Peyer's patch (tissue), 4 donors: ENCODE measurements around the gene PGS1. TPM values are rescaled to one million over a fixed set of nuclear protein-coding genes. Genes with fewer than 3 reads are reported as not detected.

Source experiments
- DNase-seq, 3 donors: peaks; one replicate each; pipeline ENCODE4 v3.0.0-alpha.2; 2017 to 2019
- H3K27ac ChIP-seq, 4 donors: fragments of 200-600 bp; sonication (generic); one replicate each; pipeline ENCODE4 v1.5.1; 2016 to 2019
- H3K27me3 ChIP-seq, 2 donors: fragments of 200-600 bp; sonication (generic); one replicate each; pipeline ENCODE4 v1.5.1; 2019
- H3K36me3 ChIP-seq, 3 donors: fragments of 200-600 bp; sonication (generic); one replicate each; pipeline ENCODE4 v1.5.1; 2016 to 2019
- H3K4me1 ChIP-seq, 4 donors: fragments of 200-600 bp; sonication (generic); one replicate each; pipeline ENCODE4 v1.5.1; 2016 to 2019
- H3K4me3 ChIP-seq, 4 donors: fragments of 200-600 bp; sonication (generic); 1 replicate in 3 of 4; 2 replicates in 1 of 4; pipeline ENCODE4 v1.5.1; 2016 to 2019; ENCODE audit warnings: mild to moderate bottlenecking in 1 of 4
- H3K9me3 ChIP-seq, 4 donors: fragments of 200-600 bp; sonication (generic); one replicate each; pipeline ENCODE4 v1.5.1; 2016 to 2019; ENCODE audit warnings: mild to moderate bottlenecking in 1 of 4
- POLR2A ChIP-seq, 2 donors: fragments of 450-650 bp; IDR thresholded peaks; one replicate each; pipeline ENCODE4 v1.5.1; 2017; ENCODE audit warnings: antibody characterized with exemption in 2 of 2, mild to moderate bottlenecking in 2 of 2, moderate library complexity in 2 of 2
- total RNA-seq, 4 donors: library from RNA; depleted of rRNA; stranded (reverse); fragments of >200 nt; gene quantifications; one replicate each; pipeline ENCODE4 v1.1.0, GENCODE V29; 2016
- TF ChIP-seq, protein P1 (sequence below), 6 experiments: fragments of 450-650 bp in 4 of 6; fragments of 200-600 bp in 2 of 6; sonication (generic) in 1 of 6; IDR thresholded peaks; one replicate each; pipeline ENCODE4 v1.5.1; 2017 to 2019; ENCODE audit warnings: antibody characterized with exemption in 6 of 6, mild to moderate bottlenecking in 3 of 6, moderate library complexity in 1 of 6

Gene PGS1
- total RNA-seq, 4 donors from 2014 or later: 32.4 to 149 (median 116) TPM

DNA sequence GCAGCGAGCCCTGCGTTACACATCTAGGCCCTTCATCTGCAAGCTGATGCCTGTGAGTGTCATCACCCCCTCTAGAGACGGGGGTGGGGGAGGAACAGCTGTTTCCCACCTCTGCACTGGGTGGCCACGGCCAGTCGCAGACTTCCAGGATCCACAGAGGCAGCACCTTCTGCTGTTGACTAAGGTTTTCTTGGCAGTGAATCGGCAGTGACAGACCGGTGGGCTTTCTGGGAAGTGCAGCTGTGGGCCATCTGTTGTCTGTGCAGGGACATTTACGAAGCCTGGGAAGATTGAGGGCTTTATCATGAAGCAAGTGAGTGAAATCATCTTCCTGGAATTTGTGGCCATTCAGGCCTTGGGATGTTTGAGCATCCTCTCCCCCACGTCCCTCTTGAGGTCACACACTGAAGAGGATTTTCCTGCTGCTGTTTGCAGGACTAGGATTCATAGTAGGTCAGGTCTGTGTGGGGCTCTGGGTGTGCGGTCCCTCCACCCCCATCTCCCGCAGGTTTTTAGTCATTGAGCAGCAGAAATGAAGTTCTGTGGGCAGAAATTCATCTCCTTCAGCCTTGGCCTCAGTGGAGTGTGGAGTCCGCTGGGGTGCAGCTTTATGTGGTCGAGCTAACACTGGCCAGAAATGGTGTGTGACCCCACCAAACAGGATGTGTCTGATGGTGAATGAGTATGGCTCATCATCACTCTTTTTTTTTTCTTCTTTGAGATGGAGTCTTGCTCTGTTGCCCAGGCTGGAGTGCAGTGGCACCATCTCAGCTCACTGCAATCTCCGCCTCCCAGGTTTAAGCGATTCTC, 12.0 kb downstream of the PGS1 start:
- TF ChIP-seq POLR2A (IDR thresholded peaks at IDR 0.05): no peak
- TF ChIP-seq, protein P1, sequence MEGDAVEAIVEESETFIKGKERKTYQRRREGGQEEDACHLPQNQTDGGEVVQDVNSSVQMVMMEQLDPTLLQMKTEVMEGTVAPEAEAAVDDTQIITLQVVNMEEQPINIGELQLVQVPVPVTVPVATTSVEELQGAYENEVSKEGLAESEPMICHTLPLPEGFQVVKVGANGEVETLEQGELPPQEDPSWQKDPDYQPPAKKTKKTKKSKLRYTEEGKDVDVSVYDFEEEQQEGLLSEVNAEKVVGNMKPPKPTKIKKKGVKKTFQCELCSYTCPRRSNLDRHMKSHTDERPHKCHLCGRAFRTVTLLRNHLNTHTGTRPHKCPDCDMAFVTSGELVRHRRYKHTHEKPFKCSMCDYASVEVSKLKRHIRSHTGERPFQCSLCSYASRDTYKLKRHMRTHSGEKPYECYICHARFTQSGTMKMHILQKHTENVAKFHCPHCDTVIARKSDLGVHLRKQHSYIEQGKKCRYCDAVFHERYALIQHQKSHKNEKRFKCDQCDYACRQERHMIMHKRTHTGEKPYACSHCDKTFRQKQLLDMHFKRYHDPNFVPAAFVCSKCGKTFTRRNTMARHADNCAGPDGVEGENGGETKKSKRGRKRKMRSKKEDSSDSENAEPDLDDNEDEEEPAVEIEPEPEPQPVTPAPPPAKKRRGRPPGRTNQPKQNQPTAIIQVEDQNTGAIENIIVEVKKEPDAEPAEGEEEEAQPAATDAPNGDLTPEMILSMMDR (IDR thresholded peaks at IDR 0.05): no peak
- no peak for DNase-seq
- H3K27me3 ChIP-seq: no peaks in the 10 kb centered on the region
- no peak overlapping the region for H3K4me3 ChIP-seq
- H3K36me3 ChIP-seq: peaks cover 0 to 25% (median 0%) of the 10 kb centered on the region in 3 donors
- no peaks in the 10 kb centered on the region for H3K9me3 ChIP-seq
- peak overlapping the region in 3 of 4 donors; percentile 31 to 55 (median 49) for H3K27ac ChIP-seq
- peaks cover 3 to 43% (median 22%) of the 10 kb centered on the region in 4 donors for H3K4me1 ChIP-seq

DNA sequence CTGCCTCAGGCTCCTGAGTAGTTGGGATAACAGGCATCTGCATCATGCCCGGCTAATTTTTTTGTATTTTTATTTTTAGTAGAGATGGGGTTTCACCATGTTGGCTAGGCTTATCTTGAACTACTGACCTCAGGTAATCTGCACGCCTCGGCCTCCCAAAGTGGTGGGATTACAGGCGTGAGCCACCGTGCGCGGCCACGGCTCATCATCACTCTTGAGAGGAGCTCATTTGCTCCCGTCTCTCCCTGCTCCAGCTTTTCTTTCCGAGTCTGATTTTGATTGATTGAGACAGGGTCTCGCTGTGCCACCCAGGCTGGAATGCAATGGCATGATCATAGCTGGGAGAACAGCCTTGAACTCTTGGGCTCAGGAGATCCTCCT, 12.6 kb downstream of the PGS1 start:
- Histone ChIP-seq H3K4me1 (peaks cover 0 to 37% (median 16%) of the 10 kb centered on the region in 4 donors), H3K9me3 (no peaks in the 10 kb centered on the region), H3K27ac (peak overlapping the region in 1 of 4 donors; percentile 52), H3K27me3 (no peaks in the 10 kb centered on the region), H3K36me3 (peaks cover 0 to 30% (median 0%) of the 10 kb centered on the region in 3 donors), H3K4me3 (no peak overlapping the region)
- TF ChIP-seq, protein P1 (IDR thresholded peaks at IDR 0.05): no peak
- TF ChIP-seq POLR2A (IDR thresholded peaks at IDR 0.05): no peak
- DNase-seq: no peak

DNA sequence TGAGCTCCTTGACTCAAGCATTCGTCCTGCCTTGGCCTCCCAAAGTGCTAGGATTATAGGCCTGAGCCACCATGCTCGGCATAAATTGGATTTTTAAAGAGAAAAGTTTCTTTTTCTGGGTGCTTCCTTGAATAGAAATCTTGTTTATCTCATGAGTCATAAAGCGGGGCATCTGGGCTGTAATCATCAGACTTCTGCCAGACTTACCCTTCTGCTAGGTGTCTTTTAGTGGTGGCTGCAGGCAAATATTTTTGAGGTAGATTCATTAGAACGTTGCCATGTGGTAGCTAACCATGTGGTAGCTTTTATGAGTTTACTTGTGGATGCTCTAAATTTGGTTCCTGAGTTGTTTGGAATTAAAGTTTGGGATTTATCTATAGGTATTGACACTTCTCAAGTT, 13.4 kb downstream of the PGS1 start:
- no peak for DNase-seq
- no peaks in the 10 kb centered on the region for H3K9me3 ChIP-seq
- H3K27me3 ChIP-seq: no peaks in the 10 kb centered on the region
- H3K36me3 ChIP-seq: peaks cover 0 to 38% (median 0%) of the 10 kb centered on the region in 3 donors
- H3K27ac ChIP-seq: no peak overlapping the region
- H3K4me3 ChIP-seq: no peak overlapping the region
- H3K4me1 ChIP-seq: peaks cover 0 to 29% (median 9%) of the 10 kb centered on the region in 4 donors
- TF ChIP-seq, protein P1 (IDR thresholded peaks at IDR 0.05): no peak
- no peak for TF ChIP-seq POLR2A (IDR thresholded peaks at IDR 0.05)

DNA sequence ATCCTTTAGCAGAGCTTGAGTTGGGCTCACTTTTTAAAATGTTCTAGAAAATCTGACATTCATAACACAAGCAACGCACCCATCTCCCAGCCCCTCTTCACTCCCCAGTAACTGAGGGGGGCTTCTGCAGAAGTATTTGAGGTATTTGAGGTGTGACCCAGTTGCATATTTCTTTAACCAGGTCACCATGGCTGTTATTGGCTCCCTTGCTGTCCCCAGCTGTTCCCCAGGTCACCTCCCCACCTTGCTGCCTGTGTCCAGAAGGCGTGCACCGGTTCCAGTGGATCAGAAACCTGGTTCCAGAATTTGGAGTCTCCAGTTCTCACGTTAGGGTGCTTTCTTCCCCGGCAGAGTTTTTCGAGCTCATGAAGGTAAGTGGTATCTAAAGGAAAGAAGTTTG, 13.8 kb downstream of the PGS1 start:
- Histone ChIP-seq H3K9me3 (no peaks in the 10 kb centered on the region), H3K27ac (no peak overlapping the region), H3K27me3 (no peaks in the 10 kb centered on the region), H3K4me1 (peaks cover 0 to 25% (median 9%) of the 10 kb centered on the region in 4 donors), H3K4me3 (no peak overlapping the region), H3K36me3 (peaks cover 0 to 43% (median 0%) of the 10 kb centered on the region in 3 donors)
- TF ChIP-seq, protein P1 (IDR thresholded peaks at IDR 0.05): no peak
- no peak for TF ChIP-seq POLR2A (IDR thresholded peaks at IDR 0.05)
- no peak for DNase-seq

DNA sequence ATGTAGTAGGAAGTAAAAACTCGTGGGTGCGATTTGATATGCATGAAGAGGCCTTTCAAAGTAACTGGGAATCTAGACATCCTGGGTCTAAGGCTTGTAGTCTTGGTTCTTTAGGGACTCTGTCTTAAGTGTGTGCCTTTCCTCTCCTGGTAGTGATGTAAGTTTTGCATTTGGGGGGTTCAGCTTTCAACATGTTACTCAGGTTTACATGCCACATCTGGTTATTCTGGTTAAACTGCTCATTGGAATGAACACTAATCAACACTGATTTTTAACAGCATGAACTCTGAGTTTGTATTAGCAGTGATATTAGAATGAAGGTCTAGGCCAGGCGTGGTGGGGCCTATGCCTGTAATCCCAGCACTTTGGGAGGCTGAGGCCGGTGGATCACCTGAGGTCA, 15.1 kb downstream of the PGS1 start:
- DNase-seq: no peak
- H3K4me3 ChIP-seq: no peak overlapping the region
- H3K4me1 ChIP-seq: peaks cover 0 to 13% (median under 1%) of the 10 kb centered on the region in 4 donors
- TF ChIP-seq POLR2A (IDR thresholded peaks at IDR 0.05): no peak
- TF ChIP-seq, protein P1 (IDR thresholded peaks at IDR 0.05): no peak
- peaks cover 0 to 55% (median 0%) of the 10 kb centered on the region in 3 donors for H3K36me3 ChIP-seq
- no peaks in the 10 kb centered on the region for H3K27me3 ChIP-seq
- H3K27ac ChIP-seq: no peak overlapping the region
- H3K9me3 ChIP-seq: no peaks in the 10 kb centered on the region
